Fibroblast of lung (primary cell): ENCODE results near the gene APH1B. TPM values are rescaled to one million over a fixed set of nuclear protein-coding genes. Genes with fewer than 3 reads are reported as not detected.
A peak's percentile ranks its signal among the peaks of the same experiment; 100 is the strongest.
"Not testable (repeated sequence)": the region's sequence is repeated elsewhere in the genome, so short reads cannot be mapped to it uniquely, and the experiment has no call there.

Source experiments
- DNase-seq, 2 donors: peaks; one replicate each; pipeline versions ENCODE4 v3.0.0 to v3.0.0-alpha.2; 2010; ENCODE audit warnings: low read depth in 2 of 2
- H2AFZ ChIP-seq: 2 replicates; pipeline ENCODE4 v1.5.1; 2012; ENCODE audit warnings: low read length, control low read depth, inconsistent platforms
- H3K27ac ChIP-seq: 2 replicates; pipeline ENCODE4 v1.5.1; 2011; ENCODE audit warnings: low read length, control low read depth; ENCODE audit not compliant: insufficient read depth
- H3K27me3 ChIP-seq: 2 replicates; pipeline ENCODE4 v1.5.1; 2011; ENCODE audit warnings: mild to moderate bottlenecking, low read length; ENCODE audit not compliant: control insufficient read depth, insufficient read depth
- H3K36me3 ChIP-seq: 2 replicates; pipeline ENCODE4 v1.5.1; 2011; ENCODE audit warnings: low read length; ENCODE audit not compliant: control insufficient read depth, insufficient read depth
- H3K4me1 ChIP-seq: 2 replicates; pipeline ENCODE4 v1.5.1; 2011; ENCODE audit warnings: low read length; ENCODE audit not compliant: control insufficient read depth, insufficient read depth; ENCODE audit errors: extremely low read depth
- H3K4me2 ChIP-seq: 2 replicates; pipeline ENCODE4 v1.5.1; 2011; ENCODE audit warnings: low read length, control low read depth; ENCODE audit not compliant: insufficient read depth; ENCODE audit errors: extremely low read depth
- H3K4me3 ChIP-seq, 4 experiments: fragments of 200-600 bp in 1 of 4; sonication (generic) in 1 of 4; replicated peaks in 1 of 4; 2 replicates each; pipeline ENCODE4 v1.5.1; 2011 to 2016; ENCODE audit warnings: low read length in 4 of 4, low read depth in 3 of 4, mild to moderate bottlenecking in 3 of 4, control low read depth in 2 of 4, inconsistent platforms in 1 of 4, mixed read lengths in 1 of 4; ENCODE audit not compliant: insufficient read depth in 1 of 4; ENCODE audit errors: control extremely low read depth in 1 of 4
- H3K79me2 ChIP-seq: 2 replicates; pipeline ENCODE4 v1.5.1; 2012; ENCODE audit warnings: mild to moderate bottlenecking, low read length, inconsistent platforms; ENCODE audit not compliant: control insufficient read depth, insufficient read depth
- H3K9ac ChIP-seq: 2 replicates; pipeline ENCODE4 v1.5.1; 2011; ENCODE audit warnings: mild to moderate bottlenecking, low read length, control low read depth; ENCODE audit not compliant: insufficient read depth
- H3K9me3 ChIP-seq: 2 replicates; pipeline ENCODE4 v1.5.1; 2012; ENCODE audit warnings: low read depth, low read length; ENCODE audit not compliant: control insufficient read depth, insufficient read depth
- H4K20me1 ChIP-seq: 2 replicates; pipeline ENCODE4 v1.5.1; 2011; ENCODE audit warnings: low read length; ENCODE audit not compliant: control insufficient read depth, insufficient read depth; ENCODE audit errors: extremely low read depth
- EZH2 ChIP-seq: IDR thresholded peaks from 2 replicates; pipeline ENCODE4 v1.5.1; 2012; ENCODE audit warnings: low read length, control low read depth, mild to moderate bottlenecking; ENCODE audit errors: missing control alignments
- polyA plus RNA-seq, 2 donors: library from polyadenylated mRNA; depleted of rRNA in 1 of 2; stranded (reverse) in 1 of 2; unstranded in 1 of 2; fragments of >200 nt; gene quantifications; 2 replicates each; pipeline ENCODE4 v1.2.1, GENCODE V29; 2011 to 2012; ENCODE audit warnings: missing spikeins in 1 of 2
- total RNA-seq: library from RNA; depleted of rRNA; stranded (reverse); fragments of >200 nt; gene quantifications from 2 replicates; pipeline ENCODE4 v1.2.1, GENCODE V29; 2014
- TF ChIP-seq, protein P1 (sequence below), 2 donors: IDR thresholded peaks in 1 of 2; conservative IDR thresholded peaks in 1 of 2; 1 replicate in 1 of 2; 2 replicates in 1 of 2; pipeline ENCODE4 v1.5.1; 2011 to 2012; ENCODE audit warnings: low read length in 2 of 2, control low read depth in 1 of 2, inconsistent platforms in 1 of 2, low read depth in 1 of 2, mild to moderate bottlenecking in 1 of 2

Gene APH1B
- total and polyA plus RNA-seq, 2 donors (not counting 1 experiment from before 2014, with no cell fraction given): 23.5 to 32.2 TPM

DNA sequence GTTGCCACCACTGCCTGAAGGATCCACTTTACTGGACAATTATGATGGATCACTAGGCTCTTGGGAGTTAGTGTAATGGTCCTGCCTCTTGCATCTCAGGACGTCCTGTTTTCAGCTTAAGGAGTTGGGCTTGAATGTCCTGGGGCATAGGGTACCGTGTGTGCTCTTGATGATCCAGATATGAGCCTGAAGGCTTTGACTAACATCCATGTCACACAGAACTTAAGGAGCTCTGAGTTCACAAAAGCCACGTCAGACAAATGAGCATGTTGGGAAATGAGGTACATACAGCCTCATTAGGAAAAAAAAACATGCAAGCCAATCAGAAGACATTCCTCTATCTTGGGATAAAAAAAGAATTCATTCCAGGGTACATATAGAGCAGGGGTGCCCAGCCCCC, 63.5 kb downstream of the APH1B start:
- no peaks in the 10 kb centered on the region for H4K20me1 ChIP-seq
- H3K9me3 ChIP-seq: no peaks in the 10 kb centered on the region
- no peak overlapping the region for H3K4me2 ChIP-seq
- no peak overlapping the region for H2AFZ ChIP-seq
- DNase-seq: no peak
- no peaks in the 10 kb centered on the region for H3K79me2 ChIP-seq
- H3K27ac ChIP-seq: no peak overlapping the region
- H3K4me1 ChIP-seq: no peaks in the 10 kb centered on the region
- H3K36me3 ChIP-seq: no peaks in the 10 kb centered on the region
- TF ChIP-seq EZH2: no peak
- TF ChIP-seq, protein P1, sequence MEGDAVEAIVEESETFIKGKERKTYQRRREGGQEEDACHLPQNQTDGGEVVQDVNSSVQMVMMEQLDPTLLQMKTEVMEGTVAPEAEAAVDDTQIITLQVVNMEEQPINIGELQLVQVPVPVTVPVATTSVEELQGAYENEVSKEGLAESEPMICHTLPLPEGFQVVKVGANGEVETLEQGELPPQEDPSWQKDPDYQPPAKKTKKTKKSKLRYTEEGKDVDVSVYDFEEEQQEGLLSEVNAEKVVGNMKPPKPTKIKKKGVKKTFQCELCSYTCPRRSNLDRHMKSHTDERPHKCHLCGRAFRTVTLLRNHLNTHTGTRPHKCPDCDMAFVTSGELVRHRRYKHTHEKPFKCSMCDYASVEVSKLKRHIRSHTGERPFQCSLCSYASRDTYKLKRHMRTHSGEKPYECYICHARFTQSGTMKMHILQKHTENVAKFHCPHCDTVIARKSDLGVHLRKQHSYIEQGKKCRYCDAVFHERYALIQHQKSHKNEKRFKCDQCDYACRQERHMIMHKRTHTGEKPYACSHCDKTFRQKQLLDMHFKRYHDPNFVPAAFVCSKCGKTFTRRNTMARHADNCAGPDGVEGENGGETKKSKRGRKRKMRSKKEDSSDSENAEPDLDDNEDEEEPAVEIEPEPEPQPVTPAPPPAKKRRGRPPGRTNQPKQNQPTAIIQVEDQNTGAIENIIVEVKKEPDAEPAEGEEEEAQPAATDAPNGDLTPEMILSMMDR (conservative IDR thresholded peaks at IDR 0.05 in 1 of 2, IDR thresholded peaks at IDR 0.05 in 1 of 2; ENCODE audit: low read depth in 1 of 2, low read length in 2 of 2): no peak
- no peak overlapping the region for H3K9ac ChIP-seq
- no peaks in the 10 kb centered on the region for H3K27me3 ChIP-seq
- no peak overlapping the region for H3K4me3 ChIP-seq

DNA sequence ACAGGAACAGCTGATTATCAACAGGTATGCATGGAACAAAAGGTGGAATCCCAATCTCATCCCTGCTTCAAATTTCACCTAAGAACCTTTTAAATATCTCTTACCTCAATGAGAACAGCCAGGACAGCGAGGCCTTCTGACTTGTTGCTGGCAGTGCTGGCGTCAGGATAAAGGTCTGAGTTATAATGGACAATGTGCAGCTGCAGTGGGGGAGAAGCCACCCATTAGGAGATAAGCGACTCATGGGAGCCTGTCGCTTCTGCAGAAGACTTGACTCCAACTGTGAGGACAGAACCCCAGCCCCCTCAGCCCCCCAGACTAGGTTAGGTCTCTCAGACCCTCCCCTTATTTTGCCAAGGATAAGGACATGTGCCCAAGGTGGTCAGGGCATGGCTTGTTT, 64.5 kb downstream of the APH1B start:
- Histone ChIP-seq H3K27ac (no peak overlapping the region), H3K36me3 (no peaks in the 10 kb centered on the region), H3K9me3 (no peaks in the 10 kb centered on the region), H3K4me3 (no peak overlapping the region), H3K27me3 (no peaks in the 10 kb centered on the region), H3K4me1 (no peaks in the 10 kb centered on the region), H3K79me2 (no peaks in the 10 kb centered on the region), H4K20me1 (no peaks in the 10 kb centered on the region), H2AFZ (no peak overlapping the region), H3K9ac (no peak overlapping the region), H3K4me2 (no peak overlapping the region)
- no peak for DNase-seq
- no peak for TF ChIP-seq EZH2
- TF ChIP-seq, protein P1 (conservative IDR thresholded peaks at IDR 0.05 in 1 of 2, IDR thresholded peaks at IDR 0.05 in 1 of 2; ENCODE audit: low read depth in 1 of 2, low read length in 2 of 2): no peak

DNA sequence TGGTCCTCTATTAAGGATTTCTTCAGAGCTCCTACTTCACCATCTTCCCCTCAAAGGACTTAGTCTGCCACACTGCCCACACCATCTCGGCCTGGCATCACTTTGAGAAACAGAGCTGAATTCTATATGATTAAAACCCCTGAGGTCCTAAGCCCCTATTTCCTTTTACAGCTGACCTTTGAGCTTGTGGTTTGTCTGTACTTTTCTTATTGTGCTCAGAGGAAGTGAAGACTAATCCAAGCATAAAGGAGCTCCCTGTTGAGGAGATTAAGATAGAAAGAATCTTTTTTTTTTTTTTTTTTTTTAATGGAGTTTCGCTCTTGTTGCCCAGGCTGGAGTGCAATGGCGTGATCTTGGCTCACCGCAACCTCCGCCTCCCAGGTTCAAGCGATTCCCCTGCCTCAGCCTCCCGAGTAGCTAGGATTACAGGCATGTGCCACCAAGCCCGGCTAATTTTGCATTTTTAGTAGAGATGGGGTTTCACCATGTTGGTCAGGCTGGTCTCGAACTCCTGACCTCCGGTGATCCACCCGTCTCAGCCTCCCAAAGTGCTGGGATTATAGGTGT, 65.7 kb downstream of the APH1B start:
- H3K79me2 ChIP-seq, H4K20me1 ChIP-seq, H3K9me3 ChIP-seq, H3K36me3 ChIP-seq, H3K4me1 ChIP-seq, H3K27me3 ChIP-seq, H3K9ac ChIP-seq, H3K27ac ChIP-seq, H2AFZ ChIP-seq, H3K4me3 ChIP-seq, H3K4me2 ChIP-seq: not testable (repeated sequence)
- peak in 1 of 2 donors; percentile 28 for DNase-seq
